ENCODE data around the gene DCAF6. TPM values are rescaled to one million over a fixed set of nuclear protein-coding genes. Genes with fewer than 3 reads are reported as not detected.

The DCAF6 gene
- total RNA-seq, 2 experiments from 2014 or later, result 28.2 to 28.5 TPM

DNA sequence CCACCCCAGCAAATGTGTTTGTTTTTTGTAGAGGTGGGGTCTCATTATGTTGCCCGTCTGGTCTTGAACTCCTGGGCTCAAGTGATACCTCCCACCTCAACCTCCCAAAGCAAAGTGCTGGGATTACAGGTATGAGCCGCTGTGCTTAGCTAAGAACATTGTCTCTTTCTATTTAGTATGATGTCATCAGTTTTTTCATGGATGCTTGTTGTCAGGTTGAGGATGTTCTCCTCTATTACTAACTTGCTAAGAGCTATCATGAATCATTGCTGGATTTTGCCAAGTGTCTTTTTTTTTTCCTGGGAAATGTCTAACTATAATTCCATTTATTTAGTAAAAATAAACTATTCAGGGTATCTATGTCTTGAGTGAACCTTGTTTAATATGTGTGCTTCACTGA is 19.4 kb downstream of the DCAF6 start:
- DNase-seq, result no peak
- H3K27me3 Mint-ChIP-seq, result no peaks in the 10 kb centered on the region
- POLR2A ChIA-PET, result no interaction called here
- no peak overlapping the region for H3K27ac Mint-ChIP-seq
- peaks cover 5% of the 10 kb centered on the region for H3K4me1 Mint-ChIP-seq
- no peak overlapping the region for H3K4me3 Mint-ChIP-seq
- ATAC-seq (ENCODE audit: low read depth), result no peak
- no peaks in the 10 kb centered on the region for H3K9me3 Mint-ChIP-seq
- peaks cover 37% of the 10 kb centered on the region for H3K36me3 Mint-ChIP-seq

DNA sequence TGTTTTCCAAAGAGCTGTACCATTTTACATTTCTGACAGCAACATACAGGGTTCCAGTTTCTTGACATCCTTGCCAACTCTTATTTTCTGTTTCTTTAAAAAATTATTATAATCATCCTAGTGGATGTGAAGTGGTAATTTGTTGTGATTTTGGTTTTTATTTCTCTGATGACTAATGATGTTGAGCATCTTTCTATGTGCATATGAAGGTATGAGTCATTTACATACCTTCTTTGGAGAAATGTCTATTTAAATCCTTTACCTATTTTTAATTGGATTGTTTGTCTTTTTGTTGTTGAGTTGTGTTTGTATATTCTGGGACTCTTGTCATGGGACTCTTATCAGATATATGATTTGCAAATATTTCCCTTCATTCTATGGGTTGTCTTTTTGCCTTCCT is 21.2 kb downstream of the DCAF6 start:
- peaks cover 2% of the 10 kb centered on the region for H3K9me3 Mint-ChIP-seq
- no peak overlapping the region for H3K4me3 Mint-ChIP-seq
- ATAC-seq (ENCODE audit: low read depth) (no peak), DNase-seq (no peak)
- no peaks in the 10 kb centered on the region for H3K27me3 Mint-ChIP-seq
- H3K4me1 Mint-ChIP-seq, result peaks cover 5% of the 10 kb centered on the region
- POLR2A ChIA-PET, result no interaction called here
- H3K36me3 Mint-ChIP-seq, result peaks cover 40% of the 10 kb centered on the region
- no peak overlapping the region for H3K27ac Mint-ChIP-seq

DNA sequence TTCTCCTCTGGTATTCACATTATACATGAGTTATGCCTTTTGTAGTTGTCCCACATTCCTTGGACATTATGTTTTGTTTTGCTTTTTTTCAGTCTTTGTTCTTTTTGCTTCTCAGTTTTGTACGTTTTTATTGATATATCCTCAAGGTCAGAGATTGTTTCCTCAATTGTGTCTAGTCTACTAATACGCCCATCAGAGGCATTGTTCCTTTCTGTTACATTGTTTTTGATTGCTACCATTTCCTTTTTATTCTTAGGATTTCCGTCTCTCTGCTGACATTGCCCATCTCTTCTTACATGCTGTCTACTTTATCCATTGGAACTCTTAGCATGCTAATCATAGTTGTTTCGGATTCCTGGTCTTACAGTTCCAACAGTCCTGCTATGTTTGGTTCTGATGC is 28.2 kb downstream of the DCAF6 start:
- POLR2A ChIA-PET, result no interaction called here
- H3K4me3 Mint-ChIP-seq, result no peak overlapping the region
- H3K27me3 Mint-ChIP-seq, result no peaks in the 10 kb centered on the region
- ATAC-seq (ENCODE audit: low read depth) (no peak), DNase-seq (no peak)
- H3K4me1 Mint-ChIP-seq, result no peaks in the 10 kb centered on the region
- peaks cover 2% of the 10 kb centered on the region for H3K9me3 Mint-ChIP-seq
- no peak overlapping the region for H3K27ac Mint-ChIP-seq
- H3K36me3 Mint-ChIP-seq, result peaks cover 29% of the 10 kb centered on the region

DNA sequence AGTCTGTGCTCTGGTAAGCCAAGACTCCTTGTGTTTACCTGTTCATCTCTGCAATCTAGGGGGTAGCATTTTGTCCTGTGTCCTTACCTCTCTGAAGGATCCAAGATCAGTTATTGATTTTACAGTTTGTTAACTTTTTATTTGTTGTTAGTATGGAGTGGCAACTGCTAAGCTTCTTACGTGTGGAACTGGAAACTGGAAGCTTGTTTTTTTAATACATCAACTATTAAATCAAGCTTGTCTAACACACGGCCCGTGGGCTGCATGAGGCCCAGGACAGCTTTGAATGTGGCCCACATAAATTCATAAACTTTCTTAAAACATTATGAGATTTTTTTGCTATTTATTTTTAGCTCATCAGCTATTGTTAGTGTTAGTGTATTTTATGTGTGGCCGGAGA is 29.6 kb downstream of the DCAF6 start:
- ATAC-seq (ENCODE audit: low read depth) (no peak), DNase-seq (no peak)
- POLR2A ChIA-PET, result interaction anchor here (1.1 kb wide), 1 partner anchor 136 kb away, joined by 4 read pairs; no protein-coding TSS in a partner anchor
- Mint-ChIP-seq H3K9me3 (peaks cover 2% of the 10 kb centered on the region), H3K27me3 (no peaks in the 10 kb centered on the region), H3K4me3 (no peak overlapping the region), H3K36me3 (peaks cover 25% of the 10 kb centered on the region), H3K27ac (no peak overlapping the region), H3K4me1 (no peaks in the 10 kb centered on the region)

DNA sequence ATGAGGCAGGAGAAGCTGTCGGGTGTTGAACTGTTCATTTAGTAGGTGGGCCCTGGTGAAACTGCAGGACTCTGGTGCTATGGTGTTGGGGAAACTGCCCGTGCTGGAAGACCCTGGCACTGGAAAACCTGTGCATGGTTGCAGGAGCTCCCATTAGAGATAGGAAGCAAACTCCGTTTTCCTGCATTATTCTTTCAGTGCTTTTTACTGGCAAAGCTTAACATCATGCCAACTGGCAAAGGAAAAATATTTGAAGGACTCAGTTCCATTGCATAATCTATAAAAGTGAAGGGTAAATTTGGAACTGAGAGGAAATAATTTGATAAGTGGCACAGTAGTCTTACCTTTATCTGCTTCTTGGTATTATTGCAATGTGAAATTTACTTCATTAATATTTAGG is 32.1 kb downstream of the DCAF6 start:
- ATAC-seq (ENCODE audit: low read depth) (no peak), DNase-seq (no peak)
- no peak overlapping the region for H3K4me3 Mint-ChIP-seq
- H3K27ac Mint-ChIP-seq, result no peak overlapping the region
- H3K4me1 Mint-ChIP-seq, result no peaks in the 10 kb centered on the region
- POLR2A ChIA-PET, result no interaction called here
- H3K9me3 Mint-ChIP-seq, result no peaks in the 10 kb centered on the region
- H3K27me3 Mint-ChIP-seq, result no peaks in the 10 kb centered on the region
- peaks cover 18% of the 10 kb centered on the region for H3K36me3 Mint-ChIP-seq

DNA sequence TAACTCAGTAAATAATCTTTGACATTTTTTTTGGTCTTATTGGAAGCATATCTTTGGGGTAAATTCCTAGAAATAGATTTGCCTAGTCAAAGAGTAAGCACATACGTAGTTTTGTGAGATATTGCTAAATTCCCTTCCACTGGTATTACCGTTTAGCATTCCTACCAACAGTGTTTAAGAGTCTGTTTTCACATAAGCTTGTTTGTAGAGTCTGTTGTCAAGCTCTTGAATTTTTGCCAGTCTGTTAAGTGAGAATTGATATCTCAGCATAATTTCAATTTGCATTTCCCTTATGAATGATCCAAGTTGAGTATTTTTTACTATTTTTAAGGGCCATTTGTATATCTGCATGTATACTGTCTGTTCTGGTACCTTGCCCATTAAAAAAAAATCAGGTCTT is 37.3 kb downstream of the DCAF6 start:
- peaks cover 31% of the 10 kb centered on the region for H3K36me3 Mint-ChIP-seq
- POLR2A ChIA-PET, result no interaction called here
- H3K27me3 Mint-ChIP-seq, result no peaks in the 10 kb centered on the region
- no peak for ATAC-seq (ENCODE audit: low read depth)
- no peak overlapping the region for H3K4me3 Mint-ChIP-seq
- DNase-seq, result no peak
- H3K4me1 Mint-ChIP-seq, result no peaks in the 10 kb centered on the region
- H3K27ac Mint-ChIP-seq, result no peak overlapping the region
- H3K9me3 Mint-ChIP-seq, result peaks cover 5% of the 10 kb centered on the region

DNA sequence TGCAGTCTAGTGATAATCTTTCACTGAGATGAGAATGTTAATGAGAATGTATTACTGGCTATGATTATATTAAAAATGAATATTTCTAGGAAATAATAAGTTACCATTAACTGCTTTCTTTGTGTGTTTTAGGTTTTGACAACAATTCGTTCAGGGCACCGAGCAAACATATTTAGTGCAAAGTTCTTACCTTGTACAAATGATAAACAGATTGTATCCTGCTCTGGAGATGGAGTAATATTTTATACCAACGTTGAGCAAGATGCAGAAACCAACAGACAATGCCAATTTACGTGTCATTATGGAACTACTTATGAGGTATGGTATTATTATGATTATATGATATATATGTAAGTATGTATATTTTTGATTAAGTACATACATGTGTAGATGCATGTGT is 38.2 kb downstream of the DCAF6 start:
- H3K4me1 Mint-ChIP-seq, result no peaks in the 10 kb centered on the region

DNA sequence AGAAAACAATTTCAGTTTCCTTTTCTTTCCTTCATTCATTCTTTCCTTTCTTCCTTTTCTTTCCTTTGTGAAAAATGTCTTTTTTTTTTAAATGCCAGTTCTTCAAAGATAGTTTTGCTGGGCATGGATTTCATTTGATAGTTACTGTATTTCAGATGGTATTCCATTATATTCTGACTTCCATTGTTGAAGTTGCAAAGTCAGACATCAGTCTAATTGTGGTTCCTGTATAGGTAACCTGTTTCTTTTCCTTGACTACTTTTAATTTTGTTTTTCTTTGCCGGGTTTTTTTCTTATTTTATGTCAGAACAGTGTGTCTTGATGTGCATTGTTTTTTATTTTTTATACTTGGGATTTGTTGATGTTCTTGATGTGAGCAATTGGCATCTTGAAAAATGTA is 40.8 kb downstream of the DCAF6 start:
- no peaks in the 10 kb centered on the region for H3K4me1 Mint-ChIP-seq
- no peak for DNase-seq
- H3K4me3 Mint-ChIP-seq, result no peak overlapping the region
- H3K27ac Mint-ChIP-seq, result no peak overlapping the region
- H3K36me3 Mint-ChIP-seq, result peaks cover 43% of the 10 kb centered on the region
- H3K27me3 Mint-ChIP-seq, result no peaks in the 10 kb centered on the region
- POLR2A ChIA-PET, result no interaction called here
- H3K9me3 Mint-ChIP-seq, result peaks cover 7% of the 10 kb centered on the region
- no peak for ATAC-seq (ENCODE audit: low read depth)

More for the DNA sequence above, 38.2 kb downstream of the DCAF6 start:
- POLR2A ChIA-PET, result no interaction called here
- DNase-seq, result no peak
- no peak for ATAC-seq (ENCODE audit: low read depth)
- Mint-ChIP-seq H3K27me3 (no peaks in the 10 kb centered on the region), H3K9me3 (peaks cover 5% of the 10 kb centered on the region), H3K4me3 (no peak overlapping the region), H3K27ac (no peak overlapping the region), H3K36me3 (peaks cover 35% of the 10 kb centered on the region)

DNA sequence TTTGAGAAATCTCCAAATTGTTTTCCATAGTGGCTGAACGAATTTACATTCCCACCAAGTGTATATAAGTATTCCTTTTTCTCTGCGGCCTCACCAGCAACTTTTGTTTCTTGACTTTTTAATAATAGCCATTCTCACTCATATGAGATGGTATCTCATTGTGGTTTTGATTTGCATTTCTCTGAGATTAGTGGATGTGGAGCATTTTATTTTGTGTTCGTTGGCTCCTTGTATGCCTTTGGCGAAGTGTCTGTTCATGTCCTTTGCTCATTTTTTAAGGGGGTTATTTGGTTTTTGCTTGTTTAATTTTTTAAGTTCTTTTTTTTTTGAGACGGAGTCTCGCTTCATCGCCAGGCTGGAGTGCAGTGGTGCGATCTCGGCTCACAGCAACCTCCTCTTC is 45.5 kb downstream of the DCAF6 start:
- DNase-seq, result no peak
- no peak overlapping the region for H3K27ac Mint-ChIP-seq
- POLR2A ChIA-PET, result no interaction called here
- H3K9me3 Mint-ChIP-seq, result peaks cover 5% of the 10 kb centered on the region
- no peaks in the 10 kb centered on the region for H3K27me3 Mint-ChIP-seq
- no peak overlapping the region for H3K4me3 Mint-ChIP-seq
- peaks cover 2% of the 10 kb centered on the region for H3K4me1 Mint-ChIP-seq
- ATAC-seq (ENCODE audit: low read depth), result no peak
- peaks cover 43% of the 10 kb centered on the region for H3K36me3 Mint-ChIP-seq

DNA sequence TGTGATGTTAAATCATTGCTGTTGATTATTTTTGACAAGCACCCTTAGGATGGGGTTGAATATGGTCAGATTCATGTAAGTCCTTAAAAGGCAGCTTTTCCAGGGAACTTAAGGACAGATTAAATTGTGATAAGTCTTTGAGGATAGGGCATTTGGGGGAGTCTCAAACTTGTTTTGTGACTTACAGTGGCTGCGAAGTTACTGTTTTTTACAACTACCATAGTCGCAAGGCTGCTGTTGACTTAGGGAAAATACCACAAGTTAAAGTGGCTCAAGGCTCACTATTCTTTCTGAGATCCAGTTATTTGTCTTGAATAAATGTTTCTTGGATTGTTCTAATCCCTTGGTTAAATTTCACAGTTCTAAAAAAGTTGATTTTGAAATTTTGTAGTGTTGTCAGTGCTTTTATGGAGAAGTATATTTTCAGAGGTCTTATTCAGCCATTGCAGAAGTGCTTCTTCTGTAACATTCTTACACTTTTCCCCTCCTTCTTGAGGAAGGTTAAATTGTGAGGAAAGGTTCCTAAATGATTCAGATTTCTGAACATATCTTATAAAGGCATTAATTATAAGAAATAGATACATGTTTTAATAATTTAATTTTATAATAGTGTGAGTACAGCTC is 47.4 kb downstream of the DCAF6 start:
- H3K9me3 Mint-ChIP-seq, result peaks cover 1% of the 10 kb centered on the region
- DNase-seq (no peak), ATAC-seq (ENCODE audit: low read depth) (no peak)
- peaks cover 2% of the 10 kb centered on the region for H3K4me1 Mint-ChIP-seq
- H3K27me3 Mint-ChIP-seq, result no peaks in the 10 kb centered on the region
- no peak overlapping the region for H3K4me3 Mint-ChIP-seq
- peaks cover 30% of the 10 kb centered on the region for H3K36me3 Mint-ChIP-seq
- no peak overlapping the region for H3K27ac Mint-ChIP-seq
- POLR2A ChIA-PET, result no interaction called here

DNA sequence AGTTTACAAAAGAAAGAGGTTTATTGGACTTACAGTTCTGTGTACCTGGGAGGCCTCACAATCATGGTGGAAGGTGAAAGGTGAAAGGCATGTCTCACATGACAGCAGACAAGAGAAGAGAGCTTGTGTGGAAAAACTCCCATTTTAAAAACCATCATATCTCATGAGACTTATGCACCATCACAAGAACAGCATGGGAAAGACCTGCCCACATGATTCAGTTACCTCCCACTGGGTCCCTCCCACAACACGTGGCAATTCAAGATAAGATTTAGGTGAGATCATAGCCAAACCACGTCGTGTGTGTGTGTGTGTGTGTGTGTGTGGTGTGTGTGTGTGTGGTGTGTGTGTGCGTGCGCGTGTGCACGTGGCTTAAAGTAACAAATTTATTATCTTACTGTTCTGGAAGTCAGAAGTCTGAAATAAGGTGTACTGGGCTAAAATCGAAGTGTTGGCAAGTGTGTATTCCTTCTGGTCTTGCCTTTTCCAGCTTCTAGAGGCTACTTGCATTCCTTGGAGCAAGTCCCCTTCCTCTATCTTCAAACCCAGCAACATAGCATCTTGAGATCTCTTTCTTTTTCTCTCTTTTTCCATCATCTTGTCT is 48.5 kb downstream of the DCAF6 start:
- ATAC-seq (ENCODE audit: low read depth) (no peak), DNase-seq (no peak)
- Mint-ChIP-seq H3K9me3 (peaks cover 1% of the 10 kb centered on the region), H3K27me3 (no peaks in the 10 kb centered on the region), H3K27ac (no peak overlapping the region), H3K4me1 (peaks cover 2% of the 10 kb centered on the region), H3K36me3 (peaks cover 25% of the 10 kb centered on the region), H3K4me3 (no peak overlapping the region)
- POLR2A ChIA-PET, result no interaction called here

DNA sequence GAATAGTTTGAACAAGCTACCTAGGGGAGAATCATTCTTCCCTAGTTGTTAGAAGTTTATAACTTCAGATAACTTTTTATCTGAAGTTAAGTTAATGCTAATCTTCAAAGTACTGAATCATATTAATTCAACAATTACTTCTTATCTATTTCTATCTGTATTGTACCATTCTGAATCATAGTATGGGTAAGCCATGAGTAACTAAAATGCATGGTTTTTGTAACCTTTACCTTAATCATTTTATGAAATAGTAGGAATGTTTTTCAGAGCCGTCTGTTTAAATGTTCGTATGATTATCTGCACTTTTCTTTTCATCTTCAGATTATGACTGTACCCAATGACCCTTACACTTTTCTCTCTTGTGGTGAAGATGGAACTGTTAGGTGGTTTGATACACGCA is 50.7 kb downstream of the DCAF6 start:
- peaks cover 2% of the 10 kb centered on the region for H3K4me1 Mint-ChIP-seq
- no peaks in the 10 kb centered on the region for H3K9me3 Mint-ChIP-seq
- POLR2A ChIA-PET, result no interaction called here
- DNase-seq (no peak), ATAC-seq (ENCODE audit: low read depth) (no peak)
- no peak overlapping the region for H3K4me3 Mint-ChIP-seq
- no peak overlapping the region for H3K27ac Mint-ChIP-seq
- H3K36me3 Mint-ChIP-seq, result peaks cover 18% of the 10 kb centered on the region
- no peaks in the 10 kb centered on the region for H3K27me3 Mint-ChIP-seq

DNA sequence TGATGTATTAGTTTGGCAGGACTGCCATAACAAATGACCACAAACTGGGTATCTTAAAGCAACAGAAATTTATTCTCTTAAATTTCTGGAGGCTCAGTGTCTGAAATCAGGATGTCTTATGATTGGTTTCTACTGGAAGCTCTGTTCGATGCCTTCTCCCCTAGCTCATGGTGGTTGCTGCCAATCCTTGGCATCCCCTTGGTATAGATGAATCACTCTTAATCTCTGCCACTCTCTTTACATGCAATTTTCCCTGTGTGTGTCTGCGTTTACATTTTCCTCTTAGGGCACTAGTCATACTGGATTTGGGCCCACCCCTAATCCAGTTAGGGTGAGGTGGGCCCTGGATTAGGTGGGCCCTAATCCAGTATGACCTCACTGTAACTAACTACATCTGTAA is 55.1 kb downstream of the DCAF6 start:
- no peaks in the 10 kb centered on the region for H3K9me3 Mint-ChIP-seq
- no peak for DNase-seq
- no peak overlapping the region for H3K4me3 Mint-ChIP-seq
- H3K4me1 Mint-ChIP-seq, result peaks cover 5% of the 10 kb centered on the region
- peaks cover 7% of the 10 kb centered on the region for H3K36me3 Mint-ChIP-seq
- POLR2A ChIA-PET, result no interaction called here
- ATAC-seq (ENCODE audit: low read depth), result no peak
- no peak overlapping the region for H3K27ac Mint-ChIP-seq
- no peaks in the 10 kb centered on the region for H3K27me3 Mint-ChIP-seq

DNA sequence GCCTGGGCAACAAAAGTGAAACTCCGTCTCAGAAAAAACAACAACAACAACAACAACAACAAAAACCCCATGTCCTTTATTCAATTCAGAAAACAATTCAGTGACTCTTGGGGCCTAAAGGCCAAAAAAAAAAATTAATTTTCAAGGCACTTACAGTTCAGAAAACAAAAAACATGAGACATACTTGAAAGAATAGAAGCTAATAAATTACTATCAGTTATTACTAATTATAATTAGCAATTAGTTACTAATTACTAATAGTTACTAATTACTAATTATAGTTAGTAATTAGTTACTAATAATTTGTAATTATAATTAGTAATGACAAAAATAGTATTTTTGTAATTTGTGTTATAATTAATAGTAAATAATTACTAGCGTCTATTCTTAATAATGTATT is 57.2 kb downstream of the DCAF6 start:
- peaks cover 5% of the 10 kb centered on the region for H3K4me1 Mint-ChIP-seq
- ATAC-seq (ENCODE audit: low read depth) (no peak), DNase-seq (no peak)
- POLR2A ChIA-PET, result no interaction called here
- no peaks in the 10 kb centered on the region for H3K27me3 Mint-ChIP-seq
- no peaks in the 10 kb centered on the region for H3K9me3 Mint-ChIP-seq
- H3K36me3 Mint-ChIP-seq, result peaks cover 9% of the 10 kb centered on the region
- no peak overlapping the region for H3K27ac Mint-ChIP-seq
- H3K4me3 Mint-ChIP-seq, result no peak overlapping the region

All from activated naive CD8-positive, alpha-beta T cell treated with anti-CD3 and anti-CD28 coated beads, Interleukin-2, amount 10 ng/mL, durations not matched to agents 7 days and 5 days (primary cell).